Testis (tissue), 3 donors: ENCODE data around the gene MLLT1. TPM values are rescaled to one million over a fixed set of nuclear protein-coding genes. Genes with fewer than 3 reads are reported as not detected.

Experiments used
- DNase-seq: peaks from one replicate; pipeline ENCODE4 v3.0.0-alpha.2; 2019
- H3K27ac ChIP-seq, 2 donors: fragments of 200-600 bp; sonication (generic); one replicate each; pipeline ENCODE4 v1.5.1; 2019
- H3K27me3 ChIP-seq: fragments of 200-600 bp; sonication (generic); one replicate; pipeline ENCODE4 v1.5.1; 2019
- H3K36me3 ChIP-seq: fragments of 200-600 bp; sonication (generic); one replicate; pipeline ENCODE4 v1.5.1; 2017; ENCODE audit warnings: low read depth; ENCODE audit errors: missing control alignments
- H3K4me1 ChIP-seq: fragments of 200-600 bp; sonication (generic); one replicate; pipeline ENCODE4 v1.5.1; 2019
- H3K4me3 ChIP-seq, 2 donors: fragments of 200-600 bp; sonication (generic); one replicate each; pipeline ENCODE4 v1.5.1; 2017 to 2019
- H3K9me3 ChIP-seq: fragments of 200-600 bp; sonication (generic); one replicate; pipeline ENCODE4 v1.5.1; 2017
- POLR2A ChIP-seq: fragments of 450-650 bp; IDR thresholded peaks from one replicate; pipeline ENCODE4 v1.6.1; 2017; ENCODE audit warnings: antibody characterized with exemption, mild to moderate bottlenecking, moderate library complexity
- WGBS, 2 donors: methylation state at CpG; one replicate each; pipeline ENCODE4 v1.1.5; 2018; 5-methylcytosine and 5-hydroxymethylcytosine counted together
- intact Hi-C: fragments of 100-400 bp; cut with DNase I; formaldehyde crosslinking; loops from one replicate; pipeline ENCODE4 v1.15.1; 2023; ENCODE audit warnings: low total_unique reads
- polyA plus RNA-seq: library from polyadenylated mRNA; stranded (reverse); fragments of 350-450 nt; fragmentation: Illumina TruSeq; extraction: RNeasy Lipid Tissue Mini Kit (QIAGEN cat#74804); gene quantifications from one replicate; pipeline ENCODE4 v1.2.3, GENCODE V29; 2014; ENCODE audit warnings: low read depth, low replicate concordance; ENCODE audit not compliant: insufficient read depth
- total RNA-seq, 2 donors: library from RNA; depleted of rRNA; stranded (reverse); fragments of >200 nt; gene quantifications; one replicate each; pipeline ENCODE4 v1.2.3, GENCODE V29; 2016
- TF ChIP-seq, protein P1 (sequence below), 3 experiments: fragments of 450-650 bp in 2 of 3; fragments of 200-600 bp in 1 of 3; sonication (generic) in 1 of 3; IDR thresholded peaks; one replicate each; pipeline ENCODE4 v1.5.1; 2016 to 2019; ENCODE audit warnings: antibody characterized with exemption in 3 of 3, mild to moderate bottlenecking in 2 of 3, moderate library complexity in 1 of 3

MLLT1 gene
- total and polyA plus RNA-seq, 3 donors from 2014 or later = 17.3 to 32.0 (median 22.4) TPM

DNA sequence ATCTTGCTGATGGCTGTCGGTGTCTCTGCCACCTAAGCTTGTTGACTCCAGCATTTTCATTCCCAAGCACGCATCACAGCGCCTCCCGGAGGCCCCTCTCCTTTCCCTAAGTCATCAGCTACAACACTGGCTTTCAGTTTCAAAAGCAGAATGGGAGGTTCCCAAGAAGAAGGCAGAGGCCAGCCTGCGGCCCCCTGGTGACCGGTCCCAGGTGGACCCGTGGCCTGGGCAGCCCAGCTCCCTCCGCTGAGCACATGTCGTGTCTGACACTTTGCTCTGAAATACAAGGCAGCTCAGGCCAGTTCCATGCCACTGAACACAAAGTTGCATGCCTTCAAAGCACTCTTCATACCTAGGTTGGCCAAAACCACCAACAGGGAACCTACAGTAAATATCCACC lies 8.5 kb downstream of the MLLT1 start:
- intact Hi-C loops = no loop called here
- Histone ChIP-seq H3K4me1 (peaks cover 39% of the 10 kb centered on the region), H3K9me3 (no peaks in the 10 kb centered on the region), H3K27me3 (no peaks in the 10 kb centered on the region), H3K36me3 (no peaks in the 10 kb centered on the region), H3K4me3 (no peak overlapping the region), H3K27ac (peak overlapping the region in 1 of 2 donors; percentile 80)
- DNase-seq = no peak
- no peak for TF ChIP-seq POLR2A
- TF ChIP-seq, protein P1, sequence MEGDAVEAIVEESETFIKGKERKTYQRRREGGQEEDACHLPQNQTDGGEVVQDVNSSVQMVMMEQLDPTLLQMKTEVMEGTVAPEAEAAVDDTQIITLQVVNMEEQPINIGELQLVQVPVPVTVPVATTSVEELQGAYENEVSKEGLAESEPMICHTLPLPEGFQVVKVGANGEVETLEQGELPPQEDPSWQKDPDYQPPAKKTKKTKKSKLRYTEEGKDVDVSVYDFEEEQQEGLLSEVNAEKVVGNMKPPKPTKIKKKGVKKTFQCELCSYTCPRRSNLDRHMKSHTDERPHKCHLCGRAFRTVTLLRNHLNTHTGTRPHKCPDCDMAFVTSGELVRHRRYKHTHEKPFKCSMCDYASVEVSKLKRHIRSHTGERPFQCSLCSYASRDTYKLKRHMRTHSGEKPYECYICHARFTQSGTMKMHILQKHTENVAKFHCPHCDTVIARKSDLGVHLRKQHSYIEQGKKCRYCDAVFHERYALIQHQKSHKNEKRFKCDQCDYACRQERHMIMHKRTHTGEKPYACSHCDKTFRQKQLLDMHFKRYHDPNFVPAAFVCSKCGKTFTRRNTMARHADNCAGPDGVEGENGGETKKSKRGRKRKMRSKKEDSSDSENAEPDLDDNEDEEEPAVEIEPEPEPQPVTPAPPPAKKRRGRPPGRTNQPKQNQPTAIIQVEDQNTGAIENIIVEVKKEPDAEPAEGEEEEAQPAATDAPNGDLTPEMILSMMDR (IDR thresholded peaks at IDR 0.05) = no peak
- 56 to 91% methylated on average over 4 to 9 of the region's 9 CpGs for WGBS, 2 donors

DNA sequence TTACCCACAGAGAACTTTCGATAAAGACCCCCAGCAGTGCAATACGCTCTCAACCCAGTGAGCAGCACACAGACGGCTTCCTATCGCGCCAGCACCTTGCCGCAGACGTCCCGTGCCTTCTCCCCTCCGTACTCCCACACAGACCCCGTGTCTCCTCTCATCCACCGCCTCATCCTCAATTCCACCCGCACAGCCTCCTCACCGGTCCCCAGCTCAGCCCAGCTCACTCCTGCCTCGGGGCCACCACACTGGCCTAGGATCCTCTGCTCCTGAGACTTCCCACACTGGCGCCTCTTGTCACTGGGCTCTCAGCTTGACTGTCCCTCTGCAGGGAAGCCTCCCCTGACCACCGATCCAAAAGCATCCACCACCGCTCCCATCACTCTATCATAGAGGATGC lies 9.0 kb downstream of the MLLT1 start:
- peaks cover 39% of the 10 kb centered on the region for H3K4me1 ChIP-seq
- no peak for DNase-seq
- no peak overlapping the region for H3K4me3 ChIP-seq
- no peaks in the 10 kb centered on the region for H3K27me3 ChIP-seq
- intact Hi-C loops = no loop called here
- no peaks in the 10 kb centered on the region for H3K9me3 ChIP-seq
- H3K27ac ChIP-seq = no peak overlapping the region
- H3K36me3 ChIP-seq = no peaks in the 10 kb centered on the region
- whole genome bisulfite sequencing, 2 donors = 90 to 91% methylated on average over 17 of the region's 17 CpGs
- TF ChIP-seq, protein P1 (IDR thresholded peaks at IDR 0.05) = no peak
- TF ChIP-seq POLR2A = no peak

DNA sequence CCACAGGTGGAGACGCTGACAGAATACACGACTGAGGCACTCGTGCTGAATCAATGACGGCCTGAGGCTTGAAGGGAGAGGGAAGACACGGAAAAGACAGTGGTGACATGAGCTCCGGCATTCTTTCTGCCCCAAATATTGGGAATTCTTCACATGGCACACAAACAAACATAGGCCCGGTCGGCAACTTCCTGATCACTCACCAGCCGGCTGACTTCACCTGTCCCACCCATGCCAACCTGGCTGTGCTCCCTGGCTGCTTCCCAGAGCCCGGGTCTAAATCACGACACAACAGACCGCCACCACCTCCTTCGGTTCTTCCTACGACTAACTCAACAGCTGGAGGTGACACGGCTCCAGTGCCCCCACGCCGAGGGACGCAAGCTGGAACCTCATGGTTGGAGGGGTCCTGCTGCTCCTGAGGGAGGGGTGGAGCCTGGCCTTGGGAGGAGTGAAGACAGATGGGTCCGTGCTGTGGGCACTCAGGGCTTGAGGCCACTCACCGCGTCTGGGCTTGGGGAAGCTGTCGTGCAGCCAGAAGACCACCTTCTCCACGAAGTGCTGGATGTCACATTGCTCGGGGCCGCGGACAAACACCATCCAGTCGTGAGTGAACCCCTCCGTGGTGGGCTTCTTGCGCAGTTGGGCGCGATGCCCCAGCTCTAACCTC lies 9.6 kb downstream of the MLLT1 start:
- TF ChIP-seq POLR2A = no peak
- TF ChIP-seq, protein P1 (IDR thresholded peaks at IDR 0.05) = no peak
- no peaks in the 10 kb centered on the region for H3K36me3 ChIP-seq
- DNase-seq = no peak
- H3K27me3 ChIP-seq = no peaks in the 10 kb centered on the region
- peaks cover 39% of the 10 kb centered on the region for H3K4me1 ChIP-seq
- H3K9me3 ChIP-seq = no peaks in the 10 kb centered on the region
- WGBS, 2 donors = 93 to 97% methylated on average over 26 to 31 of the region's 31 CpGs
- H3K27ac ChIP-seq = no peak overlapping the region
- intact Hi-C loops = no loop called here
- H3K4me3 ChIP-seq = no peak overlapping the region

GRCh38 chr19:6269101-6269886 lies 10.5 kb downstream of the MLLT1 start:
- DNase-seq = no peak
- Histone ChIP-seq H3K27ac (no peak overlapping the region), H3K4me3 (no peak overlapping the region), H3K27me3 (no peaks in the 10 kb centered on the region), H3K4me1 (peaks cover 36% of the 10 kb centered on the region), H3K9me3 (no peaks in the 10 kb centered on the region), H3K36me3 (no peaks in the 10 kb centered on the region)
- WGBS, 2 donors = 91 to 93% methylated on average over 33 of the region's 33 CpGs
- TF ChIP-seq, protein P1 (IDR thresholded peaks at IDR 0.05) = no peak
- TF ChIP-seq POLR2A = no peak
- intact Hi-C loops = no loop called here
